Measurements from ENCODE around the gene GBA2. TPM values are rescaled to one million over a fixed set of nuclear protein-coding genes. Genes with fewer than 3 reads are reported as not detected.

GBA2 gene
- total RNA-seq, 4 donors from 2014 or later: 71.4 to 111 (median 101) TPM

DNA sequence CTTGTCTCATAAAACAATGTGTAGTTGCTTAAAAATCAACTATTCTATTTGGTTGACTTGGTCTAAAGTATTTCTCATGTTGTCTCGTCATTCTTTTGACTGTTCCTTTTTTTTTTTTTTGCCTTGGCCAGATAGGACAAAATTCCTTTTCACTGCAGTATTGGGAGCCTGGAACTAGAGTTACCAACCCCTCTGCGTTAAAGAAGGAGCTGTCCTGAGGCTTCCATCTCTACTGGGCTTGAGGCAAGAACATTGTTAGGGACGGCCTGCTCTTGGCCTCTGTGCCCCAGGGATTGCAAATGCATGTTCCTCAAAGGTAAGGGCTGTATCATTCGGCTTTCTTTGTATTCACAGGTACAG lies 41.0 kb upstream of the GBA2 start:
- H3K27me3 ChIP-seq: no peaks in the 10 kb centered on the region
- no peak for TF ChIP-seq POLR2A (IDR thresholded peaks at IDR 0.05)
- TF ChIP-seq, protein P1, sequence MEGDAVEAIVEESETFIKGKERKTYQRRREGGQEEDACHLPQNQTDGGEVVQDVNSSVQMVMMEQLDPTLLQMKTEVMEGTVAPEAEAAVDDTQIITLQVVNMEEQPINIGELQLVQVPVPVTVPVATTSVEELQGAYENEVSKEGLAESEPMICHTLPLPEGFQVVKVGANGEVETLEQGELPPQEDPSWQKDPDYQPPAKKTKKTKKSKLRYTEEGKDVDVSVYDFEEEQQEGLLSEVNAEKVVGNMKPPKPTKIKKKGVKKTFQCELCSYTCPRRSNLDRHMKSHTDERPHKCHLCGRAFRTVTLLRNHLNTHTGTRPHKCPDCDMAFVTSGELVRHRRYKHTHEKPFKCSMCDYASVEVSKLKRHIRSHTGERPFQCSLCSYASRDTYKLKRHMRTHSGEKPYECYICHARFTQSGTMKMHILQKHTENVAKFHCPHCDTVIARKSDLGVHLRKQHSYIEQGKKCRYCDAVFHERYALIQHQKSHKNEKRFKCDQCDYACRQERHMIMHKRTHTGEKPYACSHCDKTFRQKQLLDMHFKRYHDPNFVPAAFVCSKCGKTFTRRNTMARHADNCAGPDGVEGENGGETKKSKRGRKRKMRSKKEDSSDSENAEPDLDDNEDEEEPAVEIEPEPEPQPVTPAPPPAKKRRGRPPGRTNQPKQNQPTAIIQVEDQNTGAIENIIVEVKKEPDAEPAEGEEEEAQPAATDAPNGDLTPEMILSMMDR (IDR thresholded peaks at IDR 0.05): no peak
- WGBS, 2 donors: 31 to 34% methylated on average over 4 of the region's 4 CpGs
- no peaks in the 10 kb centered on the region for H3K9me3 ChIP-seq
- H3K4me1 ChIP-seq: peaks cover 8 to 13% of the 10 kb centered on the region in 2 donors
- intact Hi-C loops (cut with DNase I): loop anchor here (5.0 kb wide), 1 partner anchor 37 kb away; the partner anchor contains the start of genes FAM221B and TMEM8B
- no peak for DNase-seq
- H3K27ac ChIP-seq: no peak overlapping the region
- H3K36me3 ChIP-seq: no peaks in the 10 kb centered on the region
- no peak overlapping the region for H3K4me3 ChIP-seq (replicated peaks in 1 of 3)

DNA sequence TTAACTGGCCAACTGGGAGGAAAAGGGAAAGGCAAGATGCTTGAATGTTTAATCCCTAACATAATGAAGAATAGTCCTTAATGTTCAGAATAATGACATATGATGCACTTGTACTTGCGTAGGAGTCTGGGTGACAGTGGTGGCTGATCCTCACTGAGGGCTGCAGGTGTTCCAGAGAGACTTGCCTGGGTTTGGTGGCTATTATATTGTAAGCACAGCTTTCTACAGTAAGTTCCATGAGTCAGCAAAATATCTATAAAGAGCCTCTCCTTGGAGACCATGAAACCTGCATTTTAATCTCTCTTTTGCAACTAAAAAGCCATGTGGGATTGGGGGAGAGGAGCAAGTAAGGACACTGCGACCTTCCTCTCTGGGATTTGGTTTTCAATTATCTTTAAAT lies 40.5 kb upstream of the GBA2 start:
- Histone ChIP-seq H3K4me1 (peaks cover 8 to 13% of the 10 kb centered on the region in 2 donors), H3K36me3 (no peaks in the 10 kb centered on the region), H3K27me3 (no peaks in the 10 kb centered on the region), H3K9me3 (no peaks in the 10 kb centered on the region), H3K4me3 (replicated peaks in 1 of 3) (no peak overlapping the region), H3K27ac (no peak overlapping the region)
- WGBS, 2 donors: 94 to 97% methylated on average over 2 of the region's 2 CpGs
- no peak for DNase-seq
- intact Hi-C loops (cut with DNase I): loop anchor here (2.0 kb wide), 1 partner anchor 93 kb away; no protein-coding TSS in a partner anchor
- no peak for TF ChIP-seq POLR2A (IDR thresholded peaks at IDR 0.05)
- TF ChIP-seq, protein P1 (IDR thresholded peaks at IDR 0.05): no peak

DNA sequence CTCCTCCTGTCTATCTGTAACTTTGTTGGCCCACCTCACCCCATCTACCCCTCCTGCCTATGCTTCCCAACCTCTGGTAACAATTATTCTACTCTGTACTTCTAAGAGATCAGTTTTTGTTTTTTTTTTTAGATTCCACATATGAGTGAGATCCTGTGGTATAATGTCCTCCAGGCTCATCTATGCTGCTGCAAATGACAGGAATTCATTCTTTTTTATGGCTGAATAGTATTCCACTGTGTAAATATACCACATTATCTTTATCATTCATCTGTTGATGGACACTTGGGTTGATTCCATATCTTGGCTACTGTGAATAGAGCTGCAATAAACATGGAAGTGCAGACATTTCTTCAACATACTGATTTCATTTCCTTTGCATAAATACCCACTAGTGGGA lies 34.4 kb upstream of the GBA2 start:
- TF ChIP-seq, protein P1 (IDR thresholded peaks at IDR 0.05): no peak
- TF ChIP-seq POLR2A (IDR thresholded peaks at IDR 0.05): no peak
- H3K9me3 ChIP-seq: no peaks in the 10 kb centered on the region
- intact Hi-C loops (cut with DNase I): no loop called here
- no peak overlapping the region for H3K4me3 ChIP-seq (replicated peaks in 1 of 3)
- no peak overlapping the region for H3K27ac ChIP-seq
- no peaks in the 10 kb centered on the region for H3K36me3 ChIP-seq
- H3K4me1 ChIP-seq: no peaks in the 10 kb centered on the region
- H3K27me3 ChIP-seq: no peaks in the 10 kb centered on the region
- no peak for DNase-seq

DNA sequence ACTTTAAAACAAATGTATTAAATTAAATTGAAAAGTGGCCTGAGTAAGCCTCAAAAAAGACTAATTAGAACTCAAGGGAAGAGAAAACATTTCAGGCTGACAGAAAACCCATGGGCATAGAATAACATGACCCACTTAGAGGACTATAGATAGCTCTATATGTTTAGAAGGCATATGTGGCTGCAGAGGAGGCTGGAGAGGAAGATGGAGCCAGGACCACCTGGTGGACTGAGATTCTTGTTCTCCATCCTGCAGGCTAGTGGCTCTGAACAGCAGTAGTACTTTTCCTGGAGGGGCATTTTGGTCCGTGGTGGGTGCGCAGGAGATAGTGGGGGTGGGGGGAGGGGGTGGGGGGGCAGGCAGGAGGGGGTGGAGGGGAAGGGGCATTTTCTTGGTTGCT lies 32.0 kb upstream of the GBA2 start:
- Histone ChIP-seq H3K4me1 (no peaks in the 10 kb centered on the region), H3K27ac (no peak overlapping the region), H3K27me3 (no peaks in the 10 kb centered on the region), H3K36me3 (no peaks in the 10 kb centered on the region), H3K9me3 (no peaks in the 10 kb centered on the region), H3K4me3 (replicated peaks in 1 of 3) (no peak overlapping the region)
- DNase-seq: no peak
- TF ChIP-seq, protein P1 (IDR thresholded peaks at IDR 0.05): no peak
- TF ChIP-seq POLR2A (IDR thresholded peaks at IDR 0.05): no peak
- intact Hi-C loops (cut with DNase I): no loop called here
- 78 to 82% methylated on average over 2 of the region's 2 CpGs for WGBS, 2 donors

DNA sequence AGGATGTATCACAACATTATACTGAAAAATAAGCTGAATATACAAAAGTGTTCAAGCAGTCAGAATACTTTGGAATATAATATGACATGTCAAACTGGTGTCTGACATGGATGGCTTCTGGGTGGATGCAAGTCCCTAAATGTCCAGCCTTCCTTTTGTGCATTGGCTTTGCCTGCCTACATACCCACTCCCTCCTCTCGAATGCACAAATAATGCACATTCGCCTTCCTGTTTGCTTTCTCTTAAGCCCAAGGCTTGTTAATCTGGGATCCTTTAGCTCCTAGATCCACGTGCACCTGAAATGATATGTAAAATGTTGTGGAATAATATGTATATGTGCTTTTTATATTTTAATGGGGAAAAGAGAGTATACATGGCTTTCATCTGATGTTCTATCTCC lies 29.5 kb upstream of the GBA2 start:
- TF ChIP-seq, protein P1 (IDR thresholded peaks at IDR 0.05): no peak
- TF ChIP-seq POLR2A (IDR thresholded peaks at IDR 0.05): no peak
- DNase-seq: no peak
- no peak overlapping the region for H3K27ac ChIP-seq
- no peaks in the 10 kb centered on the region for H3K36me3 ChIP-seq
- 90 to 94% methylated on average over 3 of the region's 3 CpGs for WGBS, 2 donors
- H3K4me1 ChIP-seq: no peaks in the 10 kb centered on the region
- intact Hi-C loops (cut with DNase I): no loop called here
- H3K27me3 ChIP-seq: no peaks in the 10 kb centered on the region
- no peaks in the 10 kb centered on the region for H3K9me3 ChIP-seq
- no peak overlapping the region for H3K4me3 ChIP-seq (replicated peaks in 1 of 3)

All from thyroid gland (tissue), 4 donors.